Activated CD8-positive, alpha-beta memory T cell treated with anti-CD3 and anti-CD28 coated beads for 36 hours (primary cell): Measurements from ENCODE around the gene FTO. TPM values are rescaled to one million over a fixed set of nuclear protein-coding genes. Genes with fewer than 3 reads are reported as not detected.

Source experiments
- CTCF ChIA-PET: fragments of 350-600 bp; sonication (Branson Sonifier 250); formaldehyde crosslinking; loops from one replicate; lab custom pipeline; 2021; ENCODE audit warnings: antibody characterized with exemption; lab: Charles Lee
- POLR2A ChIA-PET: fragments of 350-600 bp; sonication (Branson Sonifier 250); formaldehyde crosslinking; loops from one replicate; lab custom pipeline; 2021; ENCODE audit warnings: antibody characterized with exemption; lab: Charles Lee
- total RNA-seq, 2 experiments: library from RNA; stranded (reverse); gene quantifications; one replicate each; pipeline ENCODE4 v1.2.3, GENCODE V29; 2021

Gene FTO
- total RNA-seq, 2 experiments from 2014 or later: 49.5 to 52.8 TPM

GRCh38 chr16:53998966-53999522, 295.1 kb downstream of the FTO start:
- POLR2A ChIA-PET: no interaction called here

GRCh38 chr16:53999841-54000240, 295.9 kb downstream of the FTO start:
- POLR2A ChIA-PET: no interaction called here
- CTCF ChIA-PET: no interaction called here

More at GRCh38 chr16:53998966-53999522, 295.1 kb downstream of the FTO start:
- CTCF ChIA-PET: no interaction called here

- ChIA-PET POLR2A (no interaction called here), CTCF (no interaction called here)
Observed at GRCh38 chr16:54000361-54000760, 296.4 kb downstream of the FTO start.

- ChIA-PET CTCF (no interaction called here), POLR2A (no interaction called here)
Observed at GRCh38 chr16:54006693-54007092, 302.7 kb downstream of the FTO start.

- ChIA-PET CTCF (no interaction called here), POLR2A (no interaction called here)
Observed at GRCh38 chr16:54007504-54007903, 303.5 kb downstream of the FTO start.

- ChIA-PET POLR2A (no interaction called here), CTCF (no interaction called here)
Observed at GRCh38 chr16:54009464-54010176, 305.7 kb downstream of the FTO start.

- ChIA-PET CTCF (interaction anchor here (0.7 kb wide), 1 partner anchor 45 kb away, joined by 3 read pairs; no protein-coding TSS in a partner anchor), POLR2A (no interaction called here)
Observed at GRCh38 chr16:54015147-54015546, 311.2 kb downstream of the FTO start.

- POLR2A ChIA-PET: no interaction called here
- CTCF ChIA-PET: no interaction called here
Observed at GRCh38 chr16:54022362-54022761, 318.4 kb downstream of the FTO start.

- CTCF ChIA-PET: no interaction called here
Observed at GRCh38 chr16:54026456-54026855, 322.5 kb downstream of the FTO start.

GRCh38 chr16:54027062-54027461, 323.1 kb downstream of the FTO start:
- ChIA-PET CTCF (no interaction called here), POLR2A (no interaction called here)

More at GRCh38 chr16:54026456-54026855, 322.5 kb downstream of the FTO start:
- POLR2A ChIA-PET: no interaction called here

- POLR2A ChIA-PET: no interaction called here
Observed at GRCh38 chr16:54027558-54027957, 323.6 kb downstream of the FTO start.

GRCh38 chr16:54027995-54028394, 324.0 kb downstream of the FTO start:
- ChIA-PET CTCF (no interaction called here), POLR2A (no interaction called here)

More at GRCh38 chr16:54027558-54027957, 323.6 kb downstream of the FTO start:
- CTCF ChIA-PET: no interaction called here

- ChIA-PET CTCF (no interaction called here), POLR2A (no interaction called here)
Observed at GRCh38 chr16:54030451-54030850, 326.5 kb downstream of the FTO start.

GRCh38 chr16:54031107-54031760, 327.3 kb downstream of the FTO start:
- ChIA-PET CTCF (no interaction called here), POLR2A (no interaction called here)

GRCh38 chr16:54033747-54034146, 329.8 kb downstream of the FTO start:
- POLR2A ChIA-PET: no interaction called here
- CTCF ChIA-PET: no interaction called here

- POLR2A ChIA-PET: no interaction called here
- CTCF ChIA-PET: no interaction called here
Observed at GRCh38 chr16:54034684-54035083, 330.7 kb downstream of the FTO start.

GRCh38 chr16:54040480-54040879, 336.5 kb downstream of the FTO start:
- POLR2A ChIA-PET: no interaction called here
- CTCF ChIA-PET: interaction anchor here (0.5 kb wide), 1 partner anchor 680 kb away, joined by 4 read pairs; no protein-coding TSS in a partner anchor

- ChIA-PET CTCF (no interaction called here), POLR2A (no interaction called here)
Observed at GRCh38 chr16:54040975-54041374, 337.0 kb downstream of the FTO start.

- POLR2A ChIA-PET: no interaction called here
- CTCF ChIA-PET: no interaction called here
Observed at GRCh38 chr16:54048586-54049495, 344.9 kb downstream of the FTO start.
